ENCODE data around the gene MACROH2A2.
"Not testable (repeated sequence)": the region's sequence is repeated elsewhere in the genome, so short reads cannot be mapped to it uniquely, and the experiment has no call there.

MACROH2A2 gene

GRCh38 chr10:70067586-70067985 is 14.9 kb downstream of the MACROH2A2 start:
- DNase-seq (ENCODE audit: low read depth in 2 of 2): no peak

- no peak for DNase-seq (ENCODE audit: low read depth in 2 of 2)
Observed at GRCh38 chr10:70068925-70069324, 16.3 kb downstream of the MACROH2A2 start.

GRCh38 chr10:70069346-70069745 is 16.7 kb downstream of the MACROH2A2 start:
- no peak for DNase-seq (ENCODE audit: low read depth in 2 of 2)

DNA sequence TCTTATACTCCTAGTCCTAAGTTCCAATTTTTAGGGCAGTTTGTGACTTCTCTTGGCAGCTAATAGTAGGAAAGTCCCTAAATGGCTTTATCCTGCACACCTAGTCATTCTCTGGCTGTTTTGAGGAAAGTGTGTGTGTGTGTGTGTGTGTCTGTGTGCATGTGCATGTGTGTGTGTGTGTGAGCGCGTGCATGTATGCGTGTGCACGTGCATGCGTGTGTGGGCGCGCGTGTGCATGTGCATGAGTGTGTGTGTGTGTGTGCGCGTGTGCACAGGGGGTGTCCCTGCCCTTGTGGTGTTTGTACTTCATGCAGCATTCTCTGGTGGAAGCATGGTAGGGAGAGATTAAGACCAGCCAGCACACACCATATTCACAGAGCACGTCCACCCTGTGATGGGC is 18.2 kb downstream of the MACROH2A2 start:
- DNase-seq (ENCODE audit: low read depth in 2 of 2): no peak

GRCh38 chr10:70074165-70074564 is 21.5 kb downstream of the MACROH2A2 start:
- DNase-seq (ENCODE audit: low read depth in 2 of 2): no peak

DNA sequence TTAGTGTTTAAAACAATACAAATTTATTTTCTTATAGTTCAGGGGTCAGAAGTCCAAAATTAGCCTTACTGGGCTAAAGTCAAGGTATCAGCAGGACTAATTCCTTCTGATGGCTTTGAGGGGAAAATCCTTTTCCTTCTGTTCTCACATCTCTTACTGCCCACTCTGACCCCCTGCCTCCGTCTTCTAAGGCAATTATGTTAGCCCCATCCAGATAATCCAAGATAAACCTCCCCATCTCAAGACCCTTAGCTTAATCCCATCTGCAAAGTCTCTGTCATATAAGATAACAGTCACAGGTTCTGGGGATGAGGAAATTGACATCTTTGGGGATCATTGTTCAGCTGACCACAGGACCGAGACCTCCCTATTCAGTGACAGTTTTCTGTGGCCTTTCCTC is 22.3 kb downstream of the MACROH2A2 start:
- no peak for DNase-seq (ENCODE audit: low read depth in 2 of 2)

DNA sequence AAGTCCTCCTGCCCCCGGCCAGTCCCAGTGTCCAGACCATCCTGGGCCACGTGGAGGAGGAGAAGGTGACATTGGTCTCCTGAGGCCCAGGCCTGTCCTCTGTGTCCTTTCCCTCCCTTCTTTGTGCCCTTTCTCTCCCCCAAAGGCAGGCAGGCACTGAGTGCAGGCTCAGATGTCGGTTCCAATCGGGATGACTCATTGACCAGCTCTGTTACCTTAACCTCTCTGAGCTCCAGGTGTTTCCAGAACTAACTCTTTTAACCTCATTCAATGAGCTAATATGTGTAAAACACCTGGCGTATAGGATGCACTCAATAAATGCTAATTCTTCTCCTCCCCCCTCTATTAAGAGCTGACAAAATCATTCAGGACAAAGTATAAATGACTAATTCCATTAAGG is 25.7 kb downstream of the MACROH2A2 start:
- no peak for DNase-seq (ENCODE audit: low read depth in 2 of 2)

- DNase-seq (ENCODE audit: low read depth in 2 of 2): no peak
Observed at GRCh38 chr10:70078937-70079336, 26.3 kb downstream of the MACROH2A2 start.

DNA sequence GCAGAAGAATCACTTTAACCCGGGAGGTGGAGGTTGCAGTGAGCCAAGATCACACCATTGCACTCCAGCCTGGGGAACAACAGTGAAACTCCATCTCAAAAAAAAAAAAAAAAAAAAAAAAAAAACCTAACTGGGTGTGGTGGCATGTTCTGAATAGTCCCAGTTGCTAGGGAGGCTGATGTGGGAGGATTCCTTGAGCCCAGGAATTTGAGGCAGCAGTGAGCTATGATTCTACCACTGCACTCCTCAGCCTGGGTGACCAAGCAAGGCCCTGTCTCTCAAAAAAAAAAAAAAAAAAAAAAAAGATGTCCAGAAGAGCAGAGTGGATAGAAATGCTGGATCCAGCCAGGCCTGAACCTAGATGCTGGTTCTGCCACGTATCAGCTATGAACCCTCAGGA is 28.1 kb downstream of the MACROH2A2 start:
- not testable (repeated sequence) for DNase-seq (ENCODE audit: low read depth in 2 of 2)

DNA sequence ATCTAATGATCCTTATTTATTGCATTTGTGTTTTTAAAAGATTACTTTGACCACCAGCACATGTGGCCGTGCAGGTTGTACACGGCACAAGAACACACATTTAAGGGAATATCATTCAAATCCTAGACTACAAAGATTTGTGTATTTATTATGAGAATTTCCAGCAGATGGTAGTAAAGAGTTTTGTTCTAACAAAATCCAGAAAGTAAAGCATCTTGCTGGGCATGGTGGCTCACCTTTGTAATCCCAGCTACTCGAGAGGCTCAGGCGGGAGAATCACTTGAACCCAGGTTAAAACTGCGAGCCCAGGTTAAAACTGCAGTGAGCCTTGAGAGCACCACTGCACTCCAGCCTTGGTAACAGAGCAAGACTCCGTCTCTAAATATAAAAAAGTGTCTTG is 31.5 kb downstream of the MACROH2A2 start:
- no peak for DNase-seq (ENCODE audit: low read depth in 2 of 2)

- DNase-seq (ENCODE audit: low read depth in 2 of 2): no peak
Observed at GRCh38 chr10:70085975-70086613, 33.4 kb downstream of the MACROH2A2 start.

GRCh38 chr10:70087616-70088307 is 35.1 kb downstream of the MACROH2A2 start:
- DNase-seq (ENCODE audit: low read depth in 2 of 2): no peak

- no peak for DNase-seq (ENCODE audit: low read depth in 2 of 2)
Observed at GRCh38 chr10:70088308-70088698, 35.7 kb downstream of the MACROH2A2 start.

- no peak for DNase-seq (ENCODE audit: low read depth in 2 of 2)
Observed at GRCh38 chr10:70090013-70090412, 37.4 kb downstream of the MACROH2A2 start.

DNA sequence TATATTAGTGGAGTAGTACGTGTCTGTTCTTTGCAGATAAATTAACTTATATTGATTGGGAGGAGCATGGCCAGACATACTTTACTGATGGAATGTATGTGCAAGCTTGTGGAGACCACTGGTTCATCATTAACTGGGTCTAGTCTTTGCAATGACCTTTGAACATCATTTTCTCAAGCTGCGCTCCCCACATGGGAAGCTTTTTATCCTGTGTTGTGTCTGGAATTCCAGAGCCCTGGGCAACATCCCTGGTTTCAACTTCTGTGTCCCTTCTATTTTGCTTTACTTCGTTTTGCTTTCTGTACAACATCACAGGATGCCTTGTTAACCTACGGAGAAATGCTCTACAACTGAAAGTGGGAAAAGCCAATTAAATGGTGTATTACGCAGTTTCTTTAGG is 38.3 kb downstream of the MACROH2A2 start:
- DNase-seq (ENCODE audit: low read depth in 2 of 2): no peak

- no peak for DNase-seq (ENCODE audit: low read depth in 2 of 2)
Observed at GRCh38 chr10:70092389-70092718, 39.7 kb downstream of the MACROH2A2 start.

DNA sequence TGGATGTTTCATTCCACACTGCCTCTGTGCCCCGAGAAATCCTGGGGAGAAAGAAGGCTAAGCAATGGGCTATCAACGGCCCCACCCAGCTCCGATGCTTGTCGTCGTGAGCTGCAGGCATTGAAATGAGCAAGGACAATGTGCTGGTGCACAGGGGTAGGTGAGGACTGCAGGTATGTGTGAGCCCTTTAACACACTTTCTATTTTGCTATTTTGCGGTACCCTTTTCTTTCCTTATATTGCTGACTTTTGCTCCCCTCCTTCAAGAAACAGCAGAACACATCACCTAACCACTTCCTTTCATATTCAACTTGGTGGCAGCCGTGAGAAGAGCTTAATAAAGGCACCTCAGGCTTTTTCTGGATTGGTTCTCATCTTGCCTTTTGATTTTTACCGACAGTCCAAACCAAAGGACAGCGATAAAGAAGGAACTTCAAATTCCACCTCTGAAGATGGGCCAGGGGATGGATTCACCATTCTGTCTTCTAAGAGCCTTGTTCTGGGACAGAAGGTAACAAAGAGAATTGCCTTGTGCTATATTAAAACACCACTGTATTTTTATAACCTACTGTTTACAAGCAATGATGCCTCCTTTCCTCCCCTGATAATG is 40.8 kb downstream of the MACROH2A2 start:
- peak in 1 of 2 donors; percentile 4 for DNase-seq (ENCODE audit: low read depth in 2 of 2)

GRCh38 chr10:70094250-70094649 is 41.6 kb downstream of the MACROH2A2 start:
- DNase-seq (ENCODE audit: low read depth in 2 of 2): no peak

- DNase-seq (ENCODE audit: low read depth in 2 of 2): no peak
Observed at GRCh38 chr10:70096016-70096704, 43.5 kb downstream of the MACROH2A2 start.

DNA sequence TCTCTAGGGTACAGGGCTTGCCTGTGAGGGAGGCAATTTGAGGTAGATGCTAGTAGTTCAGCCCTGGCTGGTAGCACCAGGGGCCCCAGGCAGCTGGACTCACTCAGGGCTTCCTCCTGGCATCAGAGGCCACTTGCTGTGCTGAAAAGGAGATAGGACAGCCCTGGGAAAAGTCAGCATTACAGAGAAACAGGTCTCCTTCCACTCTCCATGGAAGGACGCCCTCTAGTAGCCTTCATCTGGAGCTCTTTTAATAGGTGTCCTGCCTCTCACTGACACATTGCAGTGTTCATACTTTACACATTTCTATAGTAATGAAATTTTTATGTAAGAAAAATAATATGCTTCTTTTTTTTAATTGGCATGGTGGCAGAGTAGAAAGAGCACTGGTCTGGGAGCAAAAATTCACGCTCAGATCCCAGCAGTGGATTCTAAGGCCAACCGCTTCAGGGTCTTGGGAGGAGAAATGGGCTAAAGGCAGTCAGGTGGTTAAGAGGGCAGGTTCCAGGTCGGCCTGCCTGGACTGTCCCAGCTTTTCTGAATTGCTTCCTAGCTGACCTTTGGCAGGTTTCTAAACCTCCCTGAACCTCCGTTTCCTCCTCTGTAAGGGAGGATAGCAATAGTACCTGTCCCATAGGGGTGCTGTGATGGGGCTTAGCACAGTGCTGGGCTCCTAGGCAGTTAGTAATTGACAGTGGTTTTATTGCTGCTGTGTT is 44.2 kb downstream of the MACROH2A2 start:
- no peak for DNase-seq (ENCODE audit: low read depth in 2 of 2)

GRCh38 chr10:70097459-70097858 is 44.8 kb downstream of the MACROH2A2 start:
- DNase-seq (ENCODE audit: low read depth in 2 of 2): no peak

DNA sequence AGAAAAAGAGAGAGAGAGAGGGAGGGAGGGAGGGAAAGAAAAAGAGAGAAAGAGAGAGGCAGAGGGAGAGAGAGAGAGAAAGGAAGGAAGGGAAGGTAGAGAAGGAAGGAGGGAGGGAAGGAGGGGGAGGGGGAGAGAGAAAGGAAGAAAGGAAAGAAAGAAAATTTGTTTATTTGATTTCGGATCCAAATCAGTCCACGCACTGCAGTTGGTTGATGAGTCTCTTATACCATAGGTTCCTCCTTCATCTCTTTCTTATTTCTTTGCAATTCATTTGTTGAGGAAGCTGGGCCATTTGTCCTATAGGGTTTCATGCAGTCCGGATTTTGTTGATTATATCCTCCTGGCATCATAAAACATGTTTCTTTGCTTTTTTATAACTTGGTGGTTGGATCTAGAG is 45.6 kb downstream of the MACROH2A2 start:
- no peak for DNase-seq (ENCODE audit: low read depth in 2 of 2)

All from stimulated activated CD8-positive, alpha-beta memory T cell treated with anti-CD3 and anti-CD28 coated beads, Interleukin-15, amount 100 ng/mL, for 48 hours (primary cell).